Osteoblast (primary cell): ENCODE data around the gene PATE2. TPM values are rescaled to one million over a fixed set of nuclear protein-coding genes. Genes with fewer than 3 reads are reported as not detected.
A peak's percentile ranks its signal among the peaks of the same experiment; 100 is the strongest.

Experiments
- DNase-seq: peaks from one replicate; pipeline ENCODE4 v3.0.0; 2011; ENCODE audit warnings: low spot score, mixed read lengths; ENCODE audit not compliant: insufficient read length; ENCODE audit errors: missing footprints
- H2AFZ ChIP-seq: 2 replicates; pipeline ENCODE4 v1.6.0; 2011; ENCODE audit warnings: mild to moderate bottlenecking, low read length
- H3K27ac ChIP-seq: 2 replicates; pipeline ENCODE4 v1.5.1; 2011; ENCODE audit warnings: mild to moderate bottlenecking, low read depth, low read length, moderate library complexity
- H3K27me3 ChIP-seq: 2 replicates; pipeline ENCODE4 v1.6.0; 2012; ENCODE audit warnings: mild to moderate bottlenecking, control low read depth, inconsistent platforms, low read length, moderate library complexity; ENCODE audit not compliant: insufficient read depth
- H3K36me3 ChIP-seq: 2 replicates; pipeline ENCODE4 v1.5.1; 2011; ENCODE audit warnings: mild to moderate bottlenecking, low read length, control low read depth, moderate library complexity; ENCODE audit not compliant: insufficient read depth
- H3K4me1 ChIP-seq: 2 replicates; pipeline ENCODE4 v1.5.1; 2011; ENCODE audit warnings: mild to moderate bottlenecking, low read length, control low read depth, moderate library complexity; ENCODE audit not compliant: insufficient read depth
- H3K4me2 ChIP-seq: 2 replicates; pipeline ENCODE4 v1.6.0; 2011; ENCODE audit warnings: mild to moderate bottlenecking, low read length; ENCODE audit not compliant: insufficient read depth
- H3K4me3 ChIP-seq: fragments of 200-600 bp; sonication (generic); 3 replicates; pipeline ENCODE4 v1.5.1; 2012; ENCODE audit warnings: mild to moderate bottlenecking, low read length, inconsistent platforms; ENCODE audit not compliant: insufficient read depth
- H3K79me2 ChIP-seq: 2 replicates; pipeline ENCODE4 v1.6.0; 2012; ENCODE audit warnings: mild to moderate bottlenecking, low read length, control low read depth, inconsistent platforms; ENCODE audit not compliant: insufficient read depth
- H3K9me3 ChIP-seq: 2 replicates; pipeline ENCODE4 v1.5.1; 2011; ENCODE audit warnings: low read depth, low read length, control low read depth
- H4K20me1 ChIP-seq: 2 replicates; pipeline ENCODE4 v1.6.0; 2012; ENCODE audit warnings: mild to moderate bottlenecking, low read length, control low read depth; ENCODE audit not compliant: insufficient read depth
- CTCF ChIP-seq: IDR thresholded peaks from 2 replicates; pipeline ENCODE4 v1.5.1; 2011; ENCODE audit warnings: mild to moderate bottlenecking, low read depth, low read length, moderate library complexity; ENCODE audit errors: extremely low read depth
- total RNA-seq: library from RNA; depleted of rRNA; stranded (reverse); fragments of >200 nt; gene quantifications from 2 replicates; pipeline ENCODE4 v1.2.3, GENCODE V29; 2012

Gene PATE2
- total RNA-seq, 1 donor, result 0.36 TPM

GRCh38 chr11:125740617-125741016 is 38.0 kb downstream of the PATE2 start:
- no peaks in the 10 kb centered on the region for H3K27me3 ChIP-seq
- H2AFZ ChIP-seq, result no peak overlapping the region
- H3K79me2 ChIP-seq, result no peaks in the 10 kb centered on the region
- no peak for DNase-seq
- TF ChIP-seq CTCF, result no peak
- no peak overlapping the region for H3K4me2 ChIP-seq
- H3K36me3 ChIP-seq, result no peaks in the 10 kb centered on the region
- H3K4me1 ChIP-seq, result no peaks in the 10 kb centered on the region
- no peak overlapping the region for H3K4me3 ChIP-seq
- no peak overlapping the region for H3K27ac ChIP-seq
- H3K9me3 ChIP-seq, result no peaks in the 10 kb centered on the region
- no peaks in the 10 kb centered on the region for H4K20me1 ChIP-seq

GRCh38 chr11:125728969-125729368 is 49.7 kb downstream of the PATE2 start:
- Histone ChIP-seq H3K36me3 (no peaks in the 10 kb centered on the region), H3K9me3 (no peaks in the 10 kb centered on the region), H2AFZ (no peak overlapping the region), H3K27me3 (no peaks in the 10 kb centered on the region), H3K4me1 (no peaks in the 10 kb centered on the region), H4K20me1 (no peaks in the 10 kb centered on the region), H3K79me2 (no peaks in the 10 kb centered on the region), H3K4me3 (no peak overlapping the region), H3K27ac (no peak overlapping the region), H3K4me2 (no peak overlapping the region)
- DNase-seq, result peak; percentile 3
- TF ChIP-seq CTCF, result no peak

Other genes with a start within 250 kb of the PATE2 start
- 76.0 and 85.2 TPM in 2 replicates for gene EI24, start 209.4 kb downstream of the PATE2 start, total RNA-seq
- gene STT3A, start 186.0 kb downstream of the PATE2 start, total RNA-seq, result 224 and 286 TPM in 2 replicates
- gene CHEK1, start 153.7 kb downstream of the PATE2 start, total RNA-seq, result 16.6 and 22.4 TPM in 2 replicates
- not detected in 2 replicates for gene ACRV1, start 98.0 kb downstream of the PATE2 start, total RNA-seq
- not detected in 2 replicates for gene PATE1, start 32.5 kb downstream of the PATE2 start, total RNA-seq
- gene PATE3, start 9.3 kb upstream of the PATE2 start, total RNA-seq, result not detected in 2 replicates
- gene PATE4, start 54.5 kb upstream of the PATE2 start, total RNA-seq, result not detected in 2 replicates
- gene HYLS1, start 108.8 kb upstream of the PATE2 start, total RNA-seq, result 5.8 and 6.8 TPM in 2 replicates
- 13.6 and 14.1 TPM in 2 replicates for gene PUS3, start 124.4 kb upstream of the PATE2 start, total RNA-seq
- under 0.01 TPM in 1 of 2 replicates, not detected in the other for gene DDX25, start 125.7 kb upstream of the PATE2 start, total RNA-seq
- not detected in 2 replicates for gene VSIG10L2, start 167.2 kb upstream of the PATE2 start, total RNA-seq